Fibroblast of lung (primary cell): ENCODE measurements around the gene PIK3C2G.

Experiments used
- CTCF ChIP-seq, 2 donors: IDR thresholded peaks in 1 of 2; conservative IDR thresholded peaks in 1 of 2; 1 replicate in 1 of 2; 2 replicates in 1 of 2; pipeline ENCODE4 v1.5.1; 2011 to 2012; ENCODE audit warnings: low read length in 2 of 2, control low read depth in 1 of 2, inconsistent platforms in 1 of 2, low read depth in 1 of 2, mild to moderate bottlenecking in 1 of 2
- EZH2 ChIP-seq: IDR thresholded peaks from 2 replicates; pipeline ENCODE4 v1.5.1; 2012; ENCODE audit warnings: low read length, control low read depth, mild to moderate bottlenecking; ENCODE audit errors: missing control alignments

- TF ChIP-seq EZH2 (no peak), CTCF (conservative IDR thresholded peaks at IDR 0.05 in 1 of 2, IDR thresholded peaks at IDR 0.05 in 1 of 2; ENCODE audit: low read depth in 1 of 2, low read length in 2 of 2) (no peak)
These were observed 138.9 kb downstream of the PIK3C2G start for GRCh38 chr12:18400186-18400585.
